H9 (cell line): ENCODE results near the gene DGKB. TPM values are rescaled to one million over a fixed set of nuclear protein-coding genes. Genes with fewer than 3 reads are reported as not detected.

Source experiments
- DNase-seq: peaks from one replicate; pipeline ENCODE4 v3.0.0-alpha.2; 2017
- H2AFZ ChIP-seq: one replicate; pipeline ENCODE4 v1.6.1; 2013; ENCODE audit warnings: mild to moderate bottlenecking, low read length, control low read depth, moderate library complexity
- H2AK5ac ChIP-seq: 2 replicates; pipeline ENCODE4 v1.6.1; 2013; ENCODE audit warnings: low read length, control low read depth, mixed read lengths; ENCODE audit not compliant: insufficient read length
- H2BK120ac ChIP-seq: one replicate; pipeline ENCODE4 v1.6.1; 2013; ENCODE audit warnings: low read depth, mild to moderate bottlenecking, low read length, control low read depth, inconsistent platforms; ENCODE audit not compliant: poor library complexity, severe bottlenecking
- H2BK12ac ChIP-seq: 2 replicates; pipeline ENCODE4 v1.6.1; 2013; ENCODE audit warnings: low read length, control low read depth, mixed read lengths, low read depth; ENCODE audit not compliant: insufficient read length
- H2BK15ac ChIP-seq: 2 replicates; pipeline ENCODE4 v1.6.1; 2013; ENCODE audit warnings: low read depth, low read length, control low read depth
- H2BK20ac ChIP-seq: one replicate; pipeline ENCODE4 v1.6.1; 2013; ENCODE audit warnings: low read depth, mild to moderate bottlenecking, low read length, control low read depth, inconsistent platforms; ENCODE audit not compliant: poor library complexity, severe bottlenecking
- H2BK5ac ChIP-seq: 2 replicates; pipeline ENCODE4 v1.6.1; 2013; ENCODE audit warnings: low read length, control low read depth, mixed read lengths; ENCODE audit not compliant: insufficient read length
- H3K14ac ChIP-seq: 2 replicates; pipeline ENCODE4 v1.6.1; 2013; ENCODE audit warnings: low read length, control low read depth; ENCODE audit not compliant: insufficient read depth
- H3K18ac ChIP-seq: 2 replicates; pipeline ENCODE4 v1.6.1; 2013; ENCODE audit warnings: low read depth, mild to moderate bottlenecking, mixed read lengths, low read length, control low read depth; ENCODE audit not compliant: insufficient read length
- H3K23ac ChIP-seq: 2 replicates; pipeline ENCODE4 v1.6.1; 2013; ENCODE audit warnings: low read length, control low read depth, mixed read lengths, low read depth; ENCODE audit not compliant: insufficient read length
- H3K23me2 ChIP-seq: 2 replicates; pipeline ENCODE4 v1.6.1; 2013; ENCODE audit warnings: low read depth, mild to moderate bottlenecking, mixed read lengths, low read length, control low read depth; ENCODE audit not compliant: insufficient read length, poor library complexity, severe bottlenecking
- H3K27ac ChIP-seq: 2 replicates; pipeline ENCODE4 v1.5.1; 2013; ENCODE audit warnings: low read length, control low read depth, mixed read lengths, low read depth; ENCODE audit not compliant: insufficient read length
- H3K27me3 ChIP-seq: 2 replicates; pipeline ENCODE4 v1.6.1; 2013; ENCODE audit warnings: low read length, control low read depth, inconsistent platforms; ENCODE audit not compliant: insufficient read depth
- H3K4ac ChIP-seq: 2 replicates; pipeline ENCODE4 v1.6.1; 2013; ENCODE audit warnings: low read depth, mild to moderate bottlenecking, control low read depth, inconsistent platforms, low read length, moderate library complexity
- H3K4me1 ChIP-seq: 2 replicates; pipeline ENCODE4 v1.6.1; 2013; ENCODE audit warnings: low read length, control low read depth, inconsistent platforms; ENCODE audit not compliant: insufficient read depth
- H3K4me2 ChIP-seq: 2 replicates; pipeline ENCODE4 v1.6.1; 2013; ENCODE audit warnings: low read length, control low read depth, mixed read lengths; ENCODE audit not compliant: insufficient read length, insufficient read depth
- H3K56ac ChIP-seq: 2 replicates; pipeline ENCODE4 v1.6.1; 2013; ENCODE audit warnings: low read depth, mild to moderate bottlenecking, mixed read lengths, low read length, control low read depth; ENCODE audit not compliant: insufficient read length
- H3K79me1 ChIP-seq: 2 replicates; pipeline ENCODE4 v1.6.1; 2013; ENCODE audit warnings: low read depth, mild to moderate bottlenecking, moderate library complexity, low read length, control low read depth, inconsistent platforms; ENCODE audit not compliant: insufficient read depth, poor library complexity, severe bottlenecking
- H3K79me2 ChIP-seq: 2 replicates; pipeline ENCODE4 v1.6.1; 2013; ENCODE audit warnings: low read length, control low read depth, inconsistent platforms; ENCODE audit not compliant: insufficient read depth
- H3K9ac ChIP-seq: 2 replicates; pipeline ENCODE4 v1.6.1; 2013; ENCODE audit warnings: low read length, control low read depth, mixed read lengths; ENCODE audit not compliant: insufficient read length; ENCODE audit errors: extremely low read depth
- H3K9me3 ChIP-seq: one replicate; pipeline ENCODE4 v1.6.1; 2013; ENCODE audit warnings: low read depth, low read length, inconsistent platforms; ENCODE audit not compliant: control insufficient read depth
- H3T11ph ChIP-seq: one replicate; pipeline ENCODE4 v1.6.1; 2013; ENCODE audit warnings: mild to moderate bottlenecking, low read length, control low read depth, inconsistent platforms
- H4K20me1 ChIP-seq: one replicate; pipeline ENCODE4 v1.6.1; 2013; ENCODE audit not compliant: control insufficient read depth, insufficient read length, insufficient read depth
- H4K5ac ChIP-seq: 2 replicates; pipeline ENCODE4 v1.6.1; 2013; ENCODE audit warnings: low read depth, mild to moderate bottlenecking, mixed read lengths, low read length, control low read depth; ENCODE audit not compliant: insufficient read length
- H4K8ac ChIP-seq: replicated peaks from 2 replicates; pipeline ENCODE4 v1.6.1; 2013; ENCODE audit warnings: low read length, control low read depth, mixed read lengths, low read depth; ENCODE audit not compliant: insufficient read length
- H4K91ac ChIP-seq: 2 replicates; pipeline ENCODE4 v1.6.1; 2013; ENCODE audit warnings: low read depth, mild to moderate bottlenecking, moderate library complexity, mixed read lengths, low read length, control low read depth; ENCODE audit not compliant: insufficient read length
- H3K27ac Mint-ChIP-seq, 3 experiments: 2 replicates in 2 of 3; 3 replicates in 1 of 3; pipeline ENCODE4 v1.8.0; 2020 to 2021; ENCODE audit warnings: mixed read lengths in 3 of 3, mild to moderate bottlenecking in 1 of 3, moderate library complexity in 1 of 3
- H3K27me3 Mint-ChIP-seq: 2 replicates; pipeline ENCODE4 v1.8.0; 2021; ENCODE audit warnings: low read depth, mild to moderate bottlenecking, moderate library complexity, mixed read lengths
- H3K36me3 Mint-ChIP-seq, 3 experiments: 2 replicates in 2 of 3; 3 replicates in 1 of 3; pipeline ENCODE4 v1.8.0; 2020 to 2021; ENCODE audit warnings: low read depth in 3 of 3, mixed read lengths in 3 of 3; ENCODE audit not compliant: insufficient read depth in 1 of 3
- H3K4me1 Mint-ChIP-seq, 2 experiments: 2 replicates each; pipeline ENCODE4 v1.8.0; 2020; ENCODE audit warnings: mixed read lengths in 2 of 2
- H3K4me3 Mint-ChIP-seq, 2 experiments: 2 replicates in 1 of 2; 3 replicates in 1 of 2; pipeline ENCODE4 v1.8.0; 2020 to 2021; ENCODE audit warnings: mild to moderate bottlenecking in 2 of 2, mixed read lengths in 2 of 2, moderate library complexity in 1 of 2
- H3K9me3 Mint-ChIP-seq, 2 experiments: 2 replicates in 1 of 2; 3 replicates in 1 of 2; pipeline ENCODE4 v1.8.0; 2020; ENCODE audit warnings: mild to moderate bottlenecking in 2 of 2, mixed read lengths in 2 of 2, moderate library complexity in 1 of 2
- CTCF ChIP-seq: fragments of 200-600 bp; sonication (generic); conservative IDR thresholded peaks from 3 replicates; pipeline ENCODE4 v1.8.0; 2021; ENCODE audit warnings: antibody characterized with exemption, mild to moderate bottlenecking
- WGBS: extraction: QIAGEN DNeasy Blood & Tissue Kit; methylation state at CpG from one replicate; pipeline ENCODE4 v1.1.7; 2013; ENCODE audit warnings: missing lambda C conversion rate, low lambda C conversion rate, mixed read lengths; ENCODE audit not compliant: insufficient read length; ENCODE audit errors: extremely low coverage; 5-methylcytosine and 5-hydroxymethylcytosine counted together
- total RNA-seq: library from RNA; stranded (reverse); gene quantifications from 2 replicates; pipeline ENCODE4 v1.2.1, GENCODE V29; 2021

DGKB gene
- total RNA-seq, 1 experiment from 2014 or later, result 0.26 TPM

GRCh38 chr7:14835384-14835783 is 67.2 kb downstream of the DGKB start:
- Histone ChIP-seq H3K9me3 (no peaks in the 10 kb centered on the region), H2BK5ac (no peak overlapping the region), H3K27ac (peak overlapping the region; percentile 68), H3K27me3 (no peaks in the 10 kb centered on the region), H4K8ac (no peak overlapping the region), H3K4me1 (peaks cover 13% of the 10 kb centered on the region), H3K23me2 (no peaks in the 10 kb centered on the region), H2BK120ac (no peak overlapping the region), H3K18ac (no peak overlapping the region), H3K4ac (no peak overlapping the region), H4K91ac (no peak overlapping the region), H3K9ac (no peak overlapping the region), H3T11ph (no peak overlapping the region), H2AK5ac (peak overlapping the region; percentile 50), H3K79me2 (no peaks in the 10 kb centered on the region), H3K23ac (no peak overlapping the region), H2AFZ (no peak overlapping the region), H2BK12ac (peak overlapping the region; percentile 57), H4K5ac (no peak overlapping the region), H3K56ac (no peak overlapping the region), H3K4me2 (no peak overlapping the region), H3K14ac (no peak overlapping the region), H4K20me1 (no peaks in the 10 kb centered on the region), H3K79me1 (no peaks in the 10 kb centered on the region), H2BK20ac (no peak overlapping the region), H2BK15ac (no peak overlapping the region)
- Mint-ChIP-seq H3K9me3 (peaks cover 2 to 4% of the 10 kb centered on the region in 2 experiments; a peak in 2 of 5 replicates), H3K27ac (peak overlapping the region in 2 of 3 experiments; percentile 66 to 72; a peak in 3 of 7 replicates), H3K4me3 (no peak overlapping the region), H3K27me3 (no peaks in the 10 kb centered on the region), H3K4me1 (peaks cover 47 to 50% of the 10 kb centered on the region in 2 experiments), H3K36me3 (peaks cover 0 to 11% (median 9%) of the 10 kb centered on the region in 3 experiments; a peak in 5 of 7 replicates)
- no CpG with 5 or more reads among the region's 5 CpGs for WGBS
- no peak for TF ChIP-seq CTCF
- DNase-seq, result no peak
